WERI-Rb-1 (cell line): ENCODE data around the gene NFKB2.

Experiments used
- DNase-seq: peaks from one replicate; pipeline ENCODE4 v3.0.0-alpha.2; 2020
- H3K27ac ChIP-seq: fragments of 250-450 bp; sonication (Bioruptor Pico); 2 replicates; pipeline ENCODE4 v1.5.1; 2020; ENCODE audit warnings: mild to moderate bottlenecking, moderate library complexity
- H3K27me3 ChIP-seq: fragments of 250-450 bp; sonication (Bioruptor Pico); 2 replicates; pipeline ENCODE4 v1.5.1; 2021; ENCODE audit warnings: mild to moderate bottlenecking, low read depth, moderate library complexity; ENCODE audit not compliant: insufficient read depth, severe bottlenecking
- H3K36me3 ChIP-seq: fragments of 250-450 bp; sonication (Bioruptor Pico); 2 replicates; pipeline ENCODE4 v1.5.1; 2020; ENCODE audit warnings: mild to moderate bottlenecking, moderate library complexity
- H3K4me3 ChIP-seq: 2 replicates; pipeline ENCODE4 v1.5.1; 2011; ENCODE audit warnings: low read depth, mild to moderate bottlenecking, control low read depth, low read length
- H3K9me3 ChIP-seq: fragments of 250-450 bp; sonication (Bioruptor Pico); 2 replicates; pipeline ENCODE4 v1.5.1; 2021; ENCODE audit warnings: mild to moderate bottlenecking, moderate library complexity; ENCODE audit not compliant: severe bottlenecking
- CTCF ChIP-seq: IDR thresholded peaks from 2 replicates; pipeline ENCODE4 v1.5.1; 2011; ENCODE audit warnings: low read depth, mild to moderate bottlenecking, control low read depth, inconsistent platforms, low read length

Gene NFKB2

GRCh38 chr10:102411341-102412255 is 16.1 kb downstream of the NFKB2 start:
- Histone ChIP-seq H3K27ac (no peak overlapping the region), H3K9me3 (no peaks in the 10 kb centered on the region), H3K27me3 (no peaks in the 10 kb centered on the region), H3K4me3 (no peak overlapping the region), H3K36me3 (peaks cover 75% of the 10 kb centered on the region)
- no peak for TF ChIP-seq CTCF
- DNase-seq: no peak

GRCh38 chr10:102412293-102412692 is 16.8 kb downstream of the NFKB2 start:
- DNase-seq: no peak
- no peak for TF ChIP-seq CTCF
- no peaks in the 10 kb centered on the region for H3K9me3 ChIP-seq
- H3K36me3 ChIP-seq: peaks cover 74% of the 10 kb centered on the region
- no peak overlapping the region; the same call in 1 of the 2 replicates for H3K27ac ChIP-seq
- no peaks in the 10 kb centered on the region for H3K27me3 ChIP-seq
- no peak overlapping the region for H3K4me3 ChIP-seq

- DNase-seq: peak; percentile 62
- H3K4me3 ChIP-seq: no peak overlapping the region
- no peak for TF ChIP-seq CTCF
- no peaks in the 10 kb centered on the region for H3K9me3 ChIP-seq
- peak overlapping the region; percentile 99 for H3K27ac ChIP-seq
- H3K27me3 ChIP-seq: no peaks in the 10 kb centered on the region
- H3K36me3 ChIP-seq: peaks cover 66% of the 10 kb centered on the region
Measured at GRCh38 chr10:102413053-102413705, 17.7 kb downstream of the NFKB2 start.

- H3K36me3 ChIP-seq: peaks cover 66% of the 10 kb centered on the region
- no peak for TF ChIP-seq CTCF
- no peaks in the 10 kb centered on the region for H3K9me3 ChIP-seq
- peak overlapping the region; percentile 99 for H3K27ac ChIP-seq
- no peak overlapping the region for H3K4me3 ChIP-seq
- H3K27me3 ChIP-seq: no peaks in the 10 kb centered on the region
- DNase-seq: peak; percentile 52
Measured at GRCh38 chr10:102413806-102414561, 18.5 kb downstream of the NFKB2 start.

GRCh38 chr10:102414749-102415148 is 19.2 kb downstream of the NFKB2 start:
- no peak overlapping the region for H3K4me3 ChIP-seq
- no peak for DNase-seq
- H3K27me3 ChIP-seq: no peaks in the 10 kb centered on the region
- no peaks in the 10 kb centered on the region for H3K9me3 ChIP-seq
- no peak for TF ChIP-seq CTCF
- peak overlapping the region; percentile 99 for H3K27ac ChIP-seq
- H3K36me3 ChIP-seq: peaks cover 62% of the 10 kb centered on the region
